Dermis microvascular lymphatic vessel endothelial cell (primary cell): ENCODE results near the gene MAP1LC3A. TPM values are rescaled to one million over a fixed set of nuclear protein-coding genes. Genes with fewer than 3 reads are reported as not detected.

Source experiments
- total RNA-seq: library from RNA; depleted of rRNA; stranded (reverse); fragments of >200 nt; gene quantifications from 2 replicates; pipeline ENCODE4 v1.2.1, GENCODE V29; 2014

Gene MAP1LC3A
- total RNA-seq, 1 donor from 2014 or later: 16.6 TPM

Other genes starting within 250 kb of the MAP1LC3A start
- 49.4 and 54.4 TPM in 2 replicates for gene ITCH, start 195.4 kb upstream of the MAP1LC3A start, total RNA-seq
- 51.5 and 58.9 TPM in 2 replicates for gene DYNLRB1, start 42.3 kb upstream of the MAP1LC3A start, total RNA-seq
- gene PIGU, start 118.4 kb downstream of the MAP1LC3A start, total RNA-seq: 3.9 and 5.9 TPM in 2 replicates
- 3.3 and 6.7 TPM in 2 replicates for gene TP53INP2, start 145.6 kb downstream of the MAP1LC3A start, total RNA-seq